ENCODE results near the gene CDS2.

- TF ChIP-seq CTCF (IDR thresholded peaks at IDR 0.05) (no peak), POLR2A (IDR thresholded peaks at IDR 0.05) (no peak)
Observed at GRCh38 chr20:5196149-5196548, 69.3 kb downstream of the CDS2 start.
